Adrenal gland (tissue), 5 donors: Measurements from ENCODE around the gene ABRAXAS1.

Experiments used
- POLR2A ChIP-seq, 2 donors: fragments of 450-650 bp; IDR thresholded peaks; one replicate each; pipeline ENCODE4 v1.6.1; 2017; ENCODE audit warnings: antibody characterized with exemption in 2 of 2, mild to moderate bottlenecking in 2 of 2, moderate library complexity in 1 of 2
- TF ChIP-seq, protein P1 (sequence below), 6 experiments: fragments of 450-650 bp in 4 of 6; fragments of 200-600 bp in 2 of 6; sonication (generic) in 1 of 6; IDR thresholded peaks; 1 replicate in 5 of 6; 2 replicates in 1 of 6; pipeline versions ENCODE4 v1.5.1 to v1.8.0; 2016 to 2021; ENCODE audit warnings: antibody characterized with exemption in 6 of 6, mild to moderate bottlenecking in 2 of 6, moderate library complexity in 1 of 6
- donor health status: DM: no; HTN: no; CAD: no.

DNA sequence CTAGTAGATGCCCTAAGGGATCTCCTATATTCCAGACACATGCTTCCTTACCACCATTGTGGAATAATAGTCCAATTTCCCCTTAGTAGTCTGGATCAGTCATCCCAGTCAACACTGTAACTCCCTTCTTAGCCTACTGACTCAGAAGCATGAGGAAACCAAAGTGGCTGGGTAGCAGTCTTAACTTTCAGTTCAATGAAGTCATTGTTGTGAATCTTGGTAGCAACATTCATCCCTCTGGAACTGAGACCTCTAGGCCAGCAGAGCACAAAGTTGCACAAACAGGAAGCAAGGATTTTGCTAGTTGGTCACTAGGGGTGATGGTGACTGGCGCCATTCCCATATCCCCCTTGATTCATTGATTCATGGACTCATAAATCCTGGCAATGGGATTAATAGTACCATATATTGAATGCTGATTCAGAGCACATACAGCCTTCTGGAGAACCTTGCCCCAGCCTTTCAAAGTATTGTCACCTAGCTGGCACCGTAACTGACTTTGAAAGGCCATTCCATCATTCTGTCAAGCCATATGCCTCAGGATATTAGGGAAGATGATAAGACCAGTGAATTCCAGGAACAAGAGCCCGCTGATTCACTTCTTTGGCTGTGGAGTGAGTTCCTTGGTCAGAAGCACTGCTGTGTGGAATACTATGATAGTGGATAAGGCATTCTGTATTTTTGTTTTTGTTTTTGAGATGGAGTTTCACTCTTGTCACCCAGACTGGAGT lies 31.3 kb upstream of the ABRAXAS1 start:
- TF ChIP-seq, protein P1, sequence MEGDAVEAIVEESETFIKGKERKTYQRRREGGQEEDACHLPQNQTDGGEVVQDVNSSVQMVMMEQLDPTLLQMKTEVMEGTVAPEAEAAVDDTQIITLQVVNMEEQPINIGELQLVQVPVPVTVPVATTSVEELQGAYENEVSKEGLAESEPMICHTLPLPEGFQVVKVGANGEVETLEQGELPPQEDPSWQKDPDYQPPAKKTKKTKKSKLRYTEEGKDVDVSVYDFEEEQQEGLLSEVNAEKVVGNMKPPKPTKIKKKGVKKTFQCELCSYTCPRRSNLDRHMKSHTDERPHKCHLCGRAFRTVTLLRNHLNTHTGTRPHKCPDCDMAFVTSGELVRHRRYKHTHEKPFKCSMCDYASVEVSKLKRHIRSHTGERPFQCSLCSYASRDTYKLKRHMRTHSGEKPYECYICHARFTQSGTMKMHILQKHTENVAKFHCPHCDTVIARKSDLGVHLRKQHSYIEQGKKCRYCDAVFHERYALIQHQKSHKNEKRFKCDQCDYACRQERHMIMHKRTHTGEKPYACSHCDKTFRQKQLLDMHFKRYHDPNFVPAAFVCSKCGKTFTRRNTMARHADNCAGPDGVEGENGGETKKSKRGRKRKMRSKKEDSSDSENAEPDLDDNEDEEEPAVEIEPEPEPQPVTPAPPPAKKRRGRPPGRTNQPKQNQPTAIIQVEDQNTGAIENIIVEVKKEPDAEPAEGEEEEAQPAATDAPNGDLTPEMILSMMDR (IDR thresholded peaks at IDR 0.05) = no peak
- no peak for TF ChIP-seq POLR2A (IDR thresholded peaks at IDR 0.05)
